Ishikawa (cell line): ENCODE data around the gene FITM2.

ENCODE experiments used
- CEBPB ChIP-seq: IDR thresholded peaks from 2 replicates; pipeline ENCODE4 v1.6.1; 2012
- CREB1 ChIP-seq: IDR thresholded peaks from 2 replicates; pipeline ENCODE4 v1.6.1; 2012; ENCODE audit warnings: low read depth
- EGR1 ChIP-seq: IDR thresholded peaks from 2 replicates; pipeline ENCODE4 v1.6.1; 2012
- EP300 ChIP-seq: IDR thresholded peaks from 2 replicates; pipeline ENCODE4 v1.6.1; 2012; ENCODE audit warnings: borderline replicate concordance
- FOXM1 ChIP-seq: IDR thresholded peaks from 2 replicates; pipeline ENCODE4 v1.6.1; 2012; ENCODE audit warnings: low read depth, borderline replicate concordance
- NFIC ChIP-seq: IDR thresholded peaks from 2 replicates; pipeline ENCODE4 v1.6.1; 2012
- RAD21 ChIP-seq: IDR thresholded peaks from 2 replicates; pipeline ENCODE4 v1.6.1; 2012; ENCODE audit warnings: low read depth
- TAF1 ChIP-seq: IDR thresholded peaks from 2 replicates; pipeline ENCODE4 v1.6.1; 2012; ENCODE audit warnings: low read depth, mild to moderate bottlenecking
- TCF12 ChIP-seq: IDR thresholded peaks from 2 replicates; pipeline ENCODE4 v1.6.1; 2012; ENCODE audit warnings: low read depth
- TEAD4 ChIP-seq: IDR thresholded peaks from 2 replicates; pipeline ENCODE4 v1.6.1; 2012
- YY1 ChIP-seq: IDR thresholded peaks from 2 replicates; pipeline ENCODE4 v1.6.1; 2012; ENCODE audit warnings: low read depth
- ZBTB7A ChIP-seq: IDR thresholded peaks from 2 replicates; pipeline ENCODE4 v1.6.1; 2012; ENCODE audit warnings: low read depth
- TF ChIP-seq, protein P1 (sequence below): IDR thresholded peaks from 2 replicates; pipeline ENCODE4 v1.6.1; 2012
- TF ChIP-seq, protein P2 (sequence below): IDR thresholded peaks from 2 replicates; pipeline ENCODE4 v1.6.1; 2012; ENCODE audit warnings: low read depth, mild to moderate bottlenecking
- TF ChIP-seq, protein P3 (sequence below): IDR thresholded peaks from 2 replicates; pipeline ENCODE4 v1.6.1; 2012

The FITM2 gene

DNA sequence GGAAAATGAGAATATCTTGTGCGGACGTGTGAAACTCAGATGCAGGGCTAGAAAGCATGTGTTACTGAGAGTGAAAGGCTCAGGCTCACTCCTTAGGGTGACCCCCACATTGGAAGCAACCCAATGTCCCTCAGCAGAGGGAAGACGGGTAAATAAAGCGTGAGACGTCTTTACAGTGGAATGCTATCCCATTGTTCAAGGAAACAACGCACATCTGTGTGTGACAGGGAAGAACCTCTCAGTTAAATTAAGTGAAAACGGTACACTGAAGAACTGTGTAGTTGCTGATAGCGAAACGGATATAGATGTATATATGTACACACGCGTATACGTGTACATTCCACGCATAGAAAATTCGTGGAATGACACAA lies 45.3 kb upstream of the FITM2 start:
- TF ChIP-seq, protein P1, sequence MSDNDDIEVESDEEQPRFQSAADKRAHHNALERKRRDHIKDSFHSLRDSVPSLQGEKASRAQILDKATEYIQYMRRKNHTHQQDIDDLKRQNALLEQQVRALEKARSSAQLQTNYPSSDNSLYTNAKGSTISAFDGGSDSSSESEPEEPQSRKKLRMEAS = no peak
- no peak for TF ChIP-seq TAF1

DNA sequence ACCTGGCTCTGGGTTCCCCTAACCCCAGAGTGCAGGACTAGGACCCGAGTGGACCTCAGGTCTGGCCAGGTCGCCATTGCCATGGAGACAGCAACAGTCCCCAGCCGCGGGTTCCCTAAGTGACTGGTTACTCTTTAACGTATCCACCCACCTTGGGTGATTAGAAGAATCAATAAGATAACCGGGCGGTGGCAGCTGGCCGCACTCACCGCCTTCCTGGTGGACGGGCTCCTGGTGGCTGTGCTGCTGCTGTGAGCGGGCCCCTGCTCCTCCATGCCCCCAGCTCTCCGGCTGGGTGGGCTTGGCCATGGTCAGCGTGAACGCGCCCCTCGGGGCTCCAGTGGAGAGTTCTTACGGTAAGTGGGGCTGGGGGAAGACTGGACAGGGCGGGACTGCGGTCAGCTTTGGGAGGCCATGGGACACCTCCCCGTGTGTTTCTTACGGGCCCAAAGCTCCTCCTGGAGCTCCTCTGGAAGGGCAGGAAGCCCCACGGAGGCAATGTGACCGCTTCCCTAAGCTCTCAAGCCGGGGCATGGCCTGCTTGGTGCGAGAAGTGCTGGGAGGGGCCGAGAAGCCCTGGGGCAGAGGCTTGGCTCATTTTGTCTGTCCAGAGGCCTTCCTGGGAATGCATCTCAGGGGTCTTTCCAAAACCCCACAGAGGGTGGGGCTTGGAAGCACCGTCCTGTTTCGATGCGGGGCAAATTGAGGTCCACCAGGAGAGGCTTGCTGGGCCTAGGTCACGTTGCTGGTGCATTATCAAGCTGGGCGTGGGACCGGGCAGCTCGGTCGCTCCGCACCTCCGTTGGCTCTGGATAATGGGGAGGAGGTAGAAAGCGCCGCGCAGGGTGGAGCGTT lies 44.7 kb upstream of the FITM2 start, which contains the start of gene HNF4A:
Gene HNF4A, plus strand, starts transcription at position 202 of the 855 bp plus-strand sequence. Its CDS starts 106 bp downstream, at position 308.
- TF ChIP-seq TEAD4 (no peak), FOXM1 (no peak), YY1 (no peak), CEBPB (no peak), ZBTB7A (no peak), TAF1 (no peak)
- TF ChIP-seq, protein P1 = no peak
- TF ChIP-seq, protein P2, sequence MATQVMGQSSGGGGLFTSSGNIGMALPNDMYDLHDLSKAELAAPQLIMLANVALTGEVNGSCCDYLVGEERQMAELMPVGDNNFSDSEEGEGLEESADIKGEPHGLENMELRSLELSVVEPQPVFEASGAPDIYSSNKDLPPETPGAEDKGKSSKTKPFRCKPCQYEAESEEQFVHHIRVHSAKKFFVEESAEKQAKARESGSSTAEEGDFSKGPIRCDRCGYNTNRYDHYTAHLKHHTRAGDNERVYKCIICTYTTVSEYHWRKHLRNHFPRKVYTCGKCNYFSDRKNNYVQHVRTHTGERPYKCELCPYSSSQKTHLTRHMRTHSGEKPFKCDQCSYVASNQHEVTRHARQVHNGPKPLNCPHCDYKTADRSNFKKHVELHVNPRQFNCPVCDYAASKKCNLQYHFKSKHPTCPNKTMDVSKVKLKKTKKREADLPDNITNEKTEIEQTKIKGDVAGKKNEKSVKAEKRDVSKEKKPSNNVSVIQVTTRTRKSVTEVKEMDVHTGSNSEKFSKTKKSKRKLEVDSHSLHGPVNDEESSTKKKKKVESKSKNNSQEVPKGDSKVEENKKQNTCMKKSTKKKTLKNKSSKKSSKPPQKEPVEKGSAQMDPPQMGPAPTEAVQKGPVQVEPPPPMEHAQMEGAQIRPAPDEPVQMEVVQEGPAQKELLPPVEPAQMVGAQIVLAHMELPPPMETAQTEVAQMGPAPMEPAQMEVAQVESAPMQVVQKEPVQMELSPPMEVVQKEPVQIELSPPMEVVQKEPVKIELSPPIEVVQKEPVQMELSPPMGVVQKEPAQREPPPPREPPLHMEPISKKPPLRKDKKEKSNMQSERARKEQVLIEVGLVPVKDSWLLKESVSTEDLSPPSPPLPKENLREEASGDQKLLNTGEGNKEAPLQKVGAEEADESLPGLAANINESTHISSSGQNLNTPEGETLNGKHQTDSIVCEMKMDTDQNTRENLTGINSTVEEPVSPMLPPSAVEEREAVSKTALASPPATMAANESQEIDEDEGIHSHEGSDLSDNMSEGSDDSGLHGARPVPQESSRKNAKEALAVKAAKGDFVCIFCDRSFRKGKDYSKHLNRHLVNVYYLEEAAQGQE = no peak
- TF ChIP-seq, protein P3, sequence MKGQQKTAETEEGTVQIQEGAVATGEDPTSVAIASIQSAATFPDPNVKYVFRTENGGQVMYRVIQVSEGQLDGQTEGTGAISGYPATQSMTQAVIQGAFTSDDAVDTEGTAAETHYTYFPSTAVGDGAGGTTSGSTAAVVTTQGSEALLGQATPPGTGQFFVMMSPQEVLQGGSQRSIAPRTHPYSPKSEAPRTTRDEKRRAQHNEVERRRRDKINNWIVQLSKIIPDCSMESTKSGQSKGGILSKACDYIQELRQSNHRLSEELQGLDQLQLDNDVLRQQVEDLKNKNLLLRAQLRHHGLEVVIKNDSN = no peak

DNA sequence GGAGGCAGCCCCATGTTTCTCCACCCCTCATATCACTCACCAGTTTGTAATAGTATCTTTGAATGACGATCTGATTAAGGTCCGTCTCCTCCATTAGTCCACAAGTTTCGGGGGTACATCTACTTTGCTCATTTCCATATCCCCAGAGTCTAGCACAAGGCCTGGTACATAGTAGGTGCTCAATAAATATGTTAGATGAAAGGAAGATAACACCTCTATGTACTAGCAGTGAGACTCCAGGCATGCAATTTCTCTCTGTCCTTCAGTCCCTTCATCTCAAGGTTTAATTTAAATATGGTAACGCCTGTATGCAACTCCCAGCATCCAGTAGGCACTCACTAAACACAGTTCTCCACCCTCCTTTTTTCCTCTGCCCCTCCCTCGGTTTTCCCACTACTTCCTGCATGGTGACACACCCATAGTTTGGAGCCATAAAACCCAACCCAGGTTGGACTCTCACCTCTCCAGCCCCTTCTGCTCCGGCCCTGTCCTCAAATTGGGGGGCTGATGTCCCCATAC lies 44.0 kb upstream of the FITM2 start:
- TF ChIP-seq, protein P3 = no peak
- no peak for TF ChIP-seq EP300
- TF ChIP-seq RAD21 = no peak
- TF ChIP-seq ZBTB7A = no peak
- TF ChIP-seq EGR1 = no peak
- TF ChIP-seq CEBPB = no peak
- TF ChIP-seq FOXM1 = no peak
- no peak for TF ChIP-seq TAF1
- no peak for TF ChIP-seq TCF12
- TF ChIP-seq CREB1 = no peak
- TF ChIP-seq, protein P2 = no peak
- no peak for TF ChIP-seq NFIC
- TF ChIP-seq, protein P1 = no peak
- TF ChIP-seq TEAD4 = no peak
- no peak for TF ChIP-seq YY1

DNA sequence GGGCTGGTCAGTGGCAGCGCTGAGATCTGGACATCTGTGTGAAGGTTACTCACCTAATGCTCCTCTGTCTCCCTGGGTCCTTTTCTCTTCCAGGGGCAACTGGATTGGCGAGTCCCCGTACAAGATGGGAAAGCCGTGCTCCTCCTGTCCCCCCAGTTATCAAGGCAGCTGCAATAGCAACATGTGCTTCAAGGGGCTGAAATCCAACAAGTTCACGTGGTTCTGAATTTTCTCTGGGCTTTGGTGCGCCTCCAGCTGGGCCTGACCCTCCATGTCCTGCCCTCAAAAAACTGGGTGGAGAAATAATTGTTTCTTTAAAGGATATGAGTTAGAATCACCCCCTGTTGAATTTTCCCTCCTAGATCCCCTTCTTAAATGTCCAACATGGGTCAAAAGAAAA lies 39.6 kb upstream of the FITM2 start:
- TF ChIP-seq ZBTB7A (no peak), TCF12 (no peak), CREB1 (no peak), FOXM1 (no peak), TEAD4 (no peak), EP300 (no peak)
- TF ChIP-seq, protein P1 = no peak

DNA sequence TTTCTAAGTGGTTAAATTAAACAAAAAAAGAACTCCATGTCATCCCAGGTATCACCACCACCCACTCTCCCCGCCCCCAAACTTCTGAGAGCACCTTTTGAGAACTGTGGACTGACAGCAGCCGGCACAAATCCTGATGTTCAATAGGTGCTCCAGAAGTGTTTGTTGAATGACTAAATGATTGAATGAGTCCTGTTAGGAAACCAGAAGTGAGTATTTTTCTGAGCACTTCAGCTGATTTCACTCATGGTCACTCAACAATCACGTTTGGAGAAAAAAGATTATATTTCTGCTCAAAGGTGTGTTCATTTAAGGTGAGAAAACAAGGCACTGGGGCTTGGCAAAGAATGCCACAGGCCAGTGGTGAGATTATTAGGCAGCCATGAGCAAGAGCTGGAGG lies 38.3 kb upstream of the FITM2 start:
- TF ChIP-seq RAD21 (no peak), TCF12 (no peak), ZBTB7A (no peak), NFIC (no peak), CEBPB (no peak), CREB1 (no peak), FOXM1 (no peak), EP300 (no peak), TEAD4 (no peak), EGR1 (no peak)
- TF ChIP-seq, protein P1 = no peak
- TF ChIP-seq, protein P2 = no peak
- TF ChIP-seq, protein P3 = no peak
